HG03575 (cell line): Measurements from ENCODE around the gene MTO1.
"Not testable (repeated sequence)": the region's sequence is repeated elsewhere in the genome, so short reads cannot be mapped to it uniquely, and the experiment has no call there.

ENCODE experiments used
- ATAC-seq: cut with Tn5 transposase; IDR thresholded peaks from one replicate; pipeline ENCODE4 v1.9.1; 2021; ENCODE audit not compliant: unreplicated experiment, insufficient number of reproducible peaks, low FRiP score; ENCODE audit errors: extremely low read depth

The MTO1 gene

DNA sequence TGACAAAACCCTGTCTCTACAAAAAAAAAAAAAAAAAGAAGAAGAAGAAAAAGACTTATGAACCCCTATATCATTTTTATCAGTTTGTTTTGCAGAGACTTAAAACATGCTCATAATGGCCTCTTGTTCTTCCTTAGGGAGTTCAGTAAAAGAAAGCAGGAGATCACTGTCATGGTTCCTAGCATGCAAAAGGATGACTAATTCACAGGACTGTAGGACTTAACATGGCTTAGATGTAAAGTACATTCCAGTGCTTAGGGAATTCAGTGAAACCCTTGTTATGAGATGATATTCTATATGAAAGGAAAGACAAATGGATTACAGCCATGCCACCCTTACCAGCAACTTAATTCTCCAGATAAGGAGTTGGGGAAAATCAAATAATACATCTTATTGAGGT is 29.8 kb downstream of the MTO1 start:
- no peak for ATAC-seq

DNA sequence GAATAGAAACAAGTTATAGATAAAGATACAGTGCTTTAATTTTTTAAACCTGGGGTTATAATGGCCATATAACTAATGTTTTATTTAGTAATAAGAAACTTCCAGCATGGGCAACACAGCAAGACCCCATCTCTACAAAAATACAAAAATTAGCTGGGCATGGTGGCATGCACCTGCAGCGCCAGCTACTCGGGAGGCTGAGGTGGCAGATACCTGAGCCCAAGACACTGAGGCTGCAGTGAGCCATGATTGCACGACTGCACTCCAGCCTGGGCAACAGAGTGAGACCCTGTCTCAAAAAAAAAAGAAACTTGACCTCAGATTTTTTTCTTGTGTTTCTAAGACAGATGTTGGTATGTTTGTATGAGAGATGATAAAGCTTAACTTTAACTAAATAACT is 36.4 kb downstream of the MTO1 start:
- no peak for ATAC-seq

DNA sequence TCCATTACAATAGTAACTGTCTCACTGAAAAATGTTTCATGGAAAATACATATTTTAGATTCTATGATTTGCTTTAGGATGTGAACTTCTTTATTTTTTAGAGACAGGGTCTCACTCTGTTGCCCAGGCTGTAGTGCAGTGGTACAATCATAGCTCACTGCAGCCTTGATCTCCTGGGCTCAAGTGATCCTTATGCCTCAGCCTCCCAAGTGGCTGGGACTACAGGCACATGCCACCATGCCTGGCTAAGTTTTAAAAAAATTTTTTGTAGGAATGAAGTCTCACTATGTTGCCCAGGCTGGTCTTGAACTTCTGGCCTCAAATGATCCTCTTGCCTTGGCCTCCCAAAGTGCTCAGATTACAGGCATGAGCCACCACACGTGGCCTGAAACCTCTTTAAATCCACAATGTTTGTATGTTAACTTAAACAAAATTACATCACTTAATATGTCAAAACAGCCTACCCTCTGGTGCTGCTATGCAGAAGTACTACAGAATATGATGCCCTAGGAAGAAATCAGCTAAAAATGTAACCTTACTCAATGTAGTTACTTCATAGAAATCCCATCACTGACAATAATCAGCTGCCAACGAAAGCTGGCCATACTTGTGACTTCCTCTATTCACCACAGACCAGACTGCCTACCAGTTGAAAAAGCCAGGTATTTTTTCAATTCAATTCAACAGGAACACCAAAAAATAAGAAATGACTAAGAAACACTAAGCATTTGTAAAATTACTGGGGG is 41.7 kb downstream of the MTO1 start:
- no peak for ATAC-seq

DNA sequence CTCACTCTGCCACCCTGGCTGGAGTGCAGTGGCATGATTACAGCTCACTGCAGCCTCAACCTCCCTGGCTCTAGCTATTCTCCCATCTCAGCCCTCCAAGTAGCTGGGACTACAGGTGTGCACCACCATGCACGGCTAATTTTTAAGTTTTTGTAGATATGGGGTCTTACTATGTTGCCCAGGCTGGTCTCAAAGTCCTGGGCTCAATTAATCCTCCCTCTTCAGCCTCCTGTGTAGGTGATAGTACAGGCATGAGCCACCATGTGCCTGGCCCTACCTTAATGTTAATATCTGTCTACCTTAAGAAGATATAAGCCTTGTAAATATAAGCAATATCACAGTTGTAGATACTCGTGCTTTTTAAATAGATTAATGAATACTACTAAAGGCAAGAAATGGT is 42.6 kb downstream of the MTO1 start:
- no peak for ATAC-seq

DNA sequence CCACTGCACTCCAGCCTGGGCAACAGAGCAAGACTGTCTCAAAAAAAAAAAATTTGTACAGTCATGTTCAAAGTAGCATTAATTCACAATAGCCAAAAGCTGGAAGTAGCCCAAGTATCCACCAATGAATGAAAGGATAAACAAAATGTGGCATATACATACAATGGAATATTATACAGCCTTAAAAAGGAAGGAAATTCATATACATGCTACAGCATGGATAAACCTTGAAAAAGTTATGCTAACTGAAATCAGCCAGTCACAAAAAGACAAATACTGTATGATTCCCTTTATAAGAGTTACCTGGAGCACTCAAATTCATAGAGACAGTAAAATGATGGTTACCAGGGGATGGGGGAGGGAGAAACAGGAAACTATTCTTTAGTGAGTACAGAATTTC is 43.6 kb downstream of the MTO1 start:
- ATAC-seq: no peak

DNA sequence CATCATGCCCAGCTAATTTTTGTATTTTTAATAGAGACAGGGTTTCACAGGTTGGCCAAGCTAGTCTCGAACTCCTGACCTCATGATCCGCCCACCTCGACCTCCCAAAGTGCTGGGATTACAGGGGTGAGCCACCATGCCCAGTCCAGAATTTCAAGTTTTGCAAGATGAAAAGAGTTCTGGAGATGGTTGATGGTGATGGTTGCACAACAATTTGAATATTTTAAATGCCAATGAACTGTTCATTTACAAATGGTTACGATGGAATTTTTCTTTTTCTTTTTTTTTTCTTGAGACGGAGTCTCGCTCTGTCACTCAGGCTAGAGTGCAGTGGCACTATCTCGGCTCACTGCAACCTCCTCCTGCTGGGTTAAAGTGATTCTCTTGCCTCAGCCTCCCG is 44.2 kb downstream of the MTO1 start:
- ATAC-seq: not testable (repeated sequence)

DNA sequence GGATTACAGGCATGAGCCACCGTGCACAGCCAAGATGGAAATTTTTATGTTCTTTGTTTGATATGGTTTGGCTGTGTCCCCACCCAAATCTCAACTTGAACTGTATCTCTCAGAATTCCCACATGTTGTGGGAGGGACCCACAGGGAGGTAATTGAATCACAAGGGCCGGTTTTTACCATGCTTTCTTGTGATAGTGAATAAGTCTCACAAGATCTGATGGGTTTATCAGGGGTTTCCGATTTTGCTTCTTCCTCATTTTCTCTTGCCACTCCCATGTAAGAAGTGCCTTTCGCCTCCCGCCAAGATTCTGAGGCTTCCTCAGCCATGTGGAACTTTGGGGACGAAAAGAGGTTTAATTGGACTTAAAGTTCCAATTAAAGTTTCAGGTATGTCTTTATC is 44.7 kb downstream of the MTO1 start:
- no peak for ATAC-seq

DNA sequence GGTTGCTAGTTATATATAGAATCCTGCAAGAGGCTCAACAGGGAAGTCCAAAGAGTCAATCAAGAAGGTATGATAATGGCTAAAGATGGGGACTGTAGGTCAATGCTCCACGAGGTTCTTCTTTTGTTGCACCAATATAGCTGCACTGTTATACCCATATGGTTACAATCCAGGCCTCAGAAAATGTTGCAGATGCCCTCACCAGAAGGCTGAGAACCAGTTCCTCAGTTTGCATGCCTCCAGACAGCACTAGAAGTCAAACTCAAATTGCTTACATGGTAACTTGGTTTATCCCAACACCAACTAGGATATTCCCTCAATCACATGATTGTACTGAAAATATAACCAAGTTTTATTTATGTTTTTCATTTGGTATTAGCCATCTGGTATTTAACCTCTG is 47.2 kb downstream of the MTO1 start:
- ATAC-seq: no peak

DNA sequence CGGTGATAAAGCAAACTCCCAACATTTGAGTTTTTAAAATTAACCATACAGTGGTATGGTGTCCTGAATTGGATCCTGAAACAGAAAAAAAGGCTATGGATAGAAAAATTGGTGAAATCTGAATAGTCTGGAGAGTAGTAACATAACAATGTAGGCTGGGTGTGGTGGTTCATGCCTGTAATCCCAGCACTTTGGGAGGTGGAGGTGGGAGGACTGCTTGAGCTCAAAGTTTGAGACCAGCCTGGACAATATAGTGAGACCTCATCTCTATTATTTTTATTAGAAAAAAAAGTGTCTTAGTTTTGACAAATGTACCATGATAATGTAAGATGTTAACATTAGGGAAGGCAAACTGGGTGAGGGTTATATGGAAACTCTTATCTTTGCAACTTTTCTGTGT is 48.3 kb downstream of the MTO1 start:
- no peak for ATAC-seq

DNA sequence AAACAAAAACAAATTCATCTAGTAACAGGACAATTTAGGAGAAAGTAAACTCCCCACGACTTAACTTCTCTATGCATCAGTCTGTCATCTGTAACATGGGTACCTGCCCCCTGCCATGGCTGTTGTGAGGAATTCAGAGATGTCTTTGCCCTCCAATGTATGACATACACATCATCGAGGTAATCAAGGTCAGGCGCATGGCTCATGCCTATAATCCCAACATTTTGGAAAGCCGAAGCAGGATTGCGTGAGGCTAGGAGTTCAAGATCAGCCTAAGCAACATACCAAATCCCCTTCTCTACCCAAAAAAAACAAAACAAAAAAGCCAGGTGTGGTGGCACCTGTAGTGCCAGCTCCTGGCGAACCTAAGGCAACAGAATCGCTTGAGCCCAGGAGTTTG is 50.3 kb downstream of the MTO1 start:
- ATAC-seq: no peak

DNA sequence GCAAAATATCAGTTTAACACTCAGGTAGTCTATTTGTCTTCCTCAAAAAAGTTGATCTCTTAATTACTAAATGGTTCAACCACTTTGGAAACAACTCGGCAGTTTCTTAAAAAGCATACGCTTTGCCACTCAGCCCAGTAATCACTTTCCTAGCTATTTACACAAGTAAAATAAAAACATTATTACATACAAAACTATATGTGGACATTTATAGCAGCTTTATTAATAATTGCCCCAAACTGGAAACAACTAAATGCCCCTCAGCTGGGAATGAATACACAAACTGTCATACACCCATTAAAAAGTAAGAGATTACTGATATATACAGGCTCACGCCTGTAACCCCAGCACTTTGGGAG is 51.9 kb downstream of the MTO1 start:
- ATAC-seq: no peak

DNA sequence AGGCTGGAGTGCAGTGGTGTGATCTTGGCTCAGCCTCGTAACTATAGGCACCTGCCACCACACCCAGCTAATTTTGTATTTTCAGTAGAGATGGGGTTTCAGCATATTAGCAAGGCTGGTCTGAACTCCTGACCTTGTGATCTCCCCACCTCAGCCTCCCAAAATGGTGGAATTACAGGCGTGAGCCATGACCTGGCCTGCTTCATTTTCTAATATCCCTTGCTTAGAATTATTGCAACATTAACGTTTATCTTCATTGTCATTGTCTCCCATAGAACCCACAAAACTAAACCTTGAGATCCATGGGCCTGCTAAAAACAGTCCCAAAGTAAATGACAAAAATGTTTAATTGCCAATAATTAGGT is 53.2 kb downstream of the MTO1 start:
- ATAC-seq: no peak

DNA sequence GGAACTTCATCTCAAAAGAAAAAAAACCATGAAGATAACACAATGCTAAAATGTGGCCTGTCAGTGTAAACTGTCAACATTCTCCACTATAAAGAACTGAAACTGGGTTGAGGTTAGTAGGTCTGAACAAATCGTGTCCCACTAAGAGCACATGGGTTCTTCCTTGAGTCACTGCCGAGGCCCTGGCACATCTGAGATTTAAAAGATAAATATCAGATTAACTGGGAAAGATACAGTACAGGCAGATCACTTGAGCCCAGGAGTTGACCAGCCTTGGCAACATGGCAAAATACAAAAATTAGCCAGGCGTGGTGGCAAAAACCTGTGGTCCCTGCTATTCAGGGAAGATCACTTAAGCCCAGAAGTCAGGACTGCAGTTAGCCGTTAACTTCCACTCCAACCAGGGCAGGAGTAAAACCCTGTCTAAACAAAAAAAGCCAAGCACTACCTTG is 53.7 kb downstream of the MTO1 start:
- no peak for ATAC-seq

DNA sequence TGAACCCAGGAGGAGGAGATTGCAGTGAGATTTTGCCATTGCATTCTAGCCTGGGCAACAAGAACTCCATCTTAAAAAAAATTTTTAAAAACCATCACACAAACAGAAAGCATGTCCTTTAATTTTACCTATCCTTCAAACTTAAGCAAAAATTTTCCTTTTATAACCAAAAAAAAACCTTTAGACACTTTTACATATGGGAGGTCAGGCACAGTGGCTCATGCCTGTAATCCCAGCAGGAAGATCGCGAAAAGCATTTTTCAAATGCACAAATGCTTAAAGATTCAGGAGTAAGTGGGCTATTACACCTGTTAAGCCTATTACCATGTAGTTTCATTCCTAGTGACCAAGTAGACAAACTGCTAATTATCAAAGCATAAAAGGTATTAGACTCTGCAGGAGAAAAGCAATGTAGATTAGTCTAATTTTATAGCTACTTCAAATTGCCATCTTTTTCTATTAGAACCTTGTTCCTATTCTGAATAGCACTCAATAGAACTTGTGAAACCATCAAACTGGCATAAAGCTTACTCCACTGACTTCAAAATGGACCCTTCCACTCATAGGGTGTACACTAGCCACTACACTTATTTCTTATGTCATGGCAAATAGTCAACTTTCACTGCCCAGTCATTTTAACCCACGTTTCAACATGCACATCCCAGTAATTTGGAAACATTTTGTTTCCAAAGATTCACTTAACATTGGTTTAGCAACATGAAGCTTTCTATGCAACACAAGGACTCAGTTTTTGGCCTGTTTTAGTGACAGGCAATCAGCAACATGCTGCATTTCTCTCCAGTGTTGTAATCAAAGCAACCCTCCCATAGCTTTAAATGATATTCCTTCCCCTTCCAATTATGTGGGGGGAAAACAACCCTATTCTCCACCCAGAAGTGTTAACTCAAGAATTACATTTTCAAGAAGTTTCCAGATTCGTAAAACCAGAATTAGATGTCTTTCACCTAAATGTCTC is 55.3 kb downstream of the MTO1 start:
- no peak for ATAC-seq

DNA sequence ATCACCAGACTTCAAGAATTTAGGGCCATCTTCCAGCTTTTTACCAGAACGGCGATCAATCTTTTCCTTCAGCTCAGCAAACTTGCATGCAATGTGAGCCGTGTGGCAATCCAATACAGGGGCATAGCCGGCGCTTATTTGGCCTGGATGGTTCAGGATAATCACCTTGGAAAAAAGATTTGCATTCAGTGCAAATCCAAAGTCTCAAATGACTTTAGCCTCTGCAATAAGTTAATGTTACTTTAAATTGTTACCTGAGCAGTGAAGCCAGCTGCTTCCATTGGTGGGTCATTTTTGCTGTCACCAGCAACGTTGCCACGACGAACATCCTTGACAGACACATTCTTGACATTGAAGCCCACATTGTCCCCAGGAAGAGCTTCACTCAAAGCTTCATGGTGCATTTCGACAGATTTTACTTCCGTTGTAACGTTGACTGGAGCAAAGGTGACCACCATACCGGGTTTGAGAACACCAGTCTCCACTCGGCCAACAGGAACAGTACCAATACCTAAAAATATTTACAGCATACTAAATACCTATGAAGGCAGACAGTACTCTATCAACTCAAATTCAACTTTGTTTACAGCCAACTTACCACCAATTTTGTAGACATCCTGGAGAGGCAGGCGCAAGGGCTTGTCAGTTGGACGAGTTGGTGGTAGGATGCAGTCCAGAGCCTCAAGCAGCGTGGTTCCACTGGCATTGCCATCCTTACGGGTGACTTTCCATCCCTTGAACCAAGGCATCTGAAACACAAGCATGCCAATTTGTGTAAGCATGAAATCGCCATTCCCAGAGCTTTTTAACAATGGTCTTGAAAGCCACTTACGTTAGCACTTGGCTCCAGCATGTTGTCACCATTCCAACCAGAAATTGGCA is 56.8 kb downstream of the MTO1 start:
- not testable (repeated sequence) for ATAC-seq

DNA sequence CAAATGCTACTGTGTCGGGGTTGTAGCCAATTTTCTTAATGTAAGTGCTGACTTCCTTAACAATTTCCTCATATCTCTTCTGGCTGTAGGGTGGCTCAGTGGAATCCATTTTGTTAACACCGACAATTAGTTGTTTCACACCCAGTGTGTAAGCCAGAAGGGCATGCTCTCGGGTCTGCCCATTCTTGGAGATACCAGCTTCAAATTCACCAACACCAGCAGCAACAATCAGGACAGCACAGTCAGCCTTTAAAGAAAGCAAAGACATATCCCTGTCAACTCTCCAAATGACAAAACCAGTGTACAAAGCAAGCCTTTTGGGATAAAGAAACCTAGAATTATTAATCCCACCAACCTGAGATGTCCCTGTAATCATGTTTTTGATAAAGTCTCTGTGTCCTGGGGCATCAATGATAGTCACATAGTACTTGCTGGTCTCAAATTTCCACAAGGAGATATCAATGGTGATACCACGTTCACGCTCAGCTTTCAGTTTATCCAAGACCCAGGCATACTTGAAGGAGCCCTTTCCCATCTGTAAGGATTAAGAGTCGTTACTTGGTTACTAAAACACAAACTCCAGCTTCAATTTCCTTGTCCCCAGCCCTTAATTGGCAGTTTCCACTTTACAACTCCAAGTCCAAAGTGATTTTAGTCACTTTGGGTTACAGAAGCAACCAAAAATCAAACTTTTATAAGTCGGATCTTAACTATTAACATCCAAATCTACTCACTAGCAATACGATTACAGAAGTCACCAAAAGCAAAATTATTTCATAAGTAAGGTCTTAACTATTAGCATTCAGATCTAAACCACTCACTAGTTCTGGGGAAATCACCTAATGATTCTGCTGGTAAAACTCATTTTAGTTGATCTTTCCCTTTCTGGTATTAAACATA is 57.7 kb downstream of the MTO1 start:
- not testable (repeated sequence) for ATAC-seq

DNA sequence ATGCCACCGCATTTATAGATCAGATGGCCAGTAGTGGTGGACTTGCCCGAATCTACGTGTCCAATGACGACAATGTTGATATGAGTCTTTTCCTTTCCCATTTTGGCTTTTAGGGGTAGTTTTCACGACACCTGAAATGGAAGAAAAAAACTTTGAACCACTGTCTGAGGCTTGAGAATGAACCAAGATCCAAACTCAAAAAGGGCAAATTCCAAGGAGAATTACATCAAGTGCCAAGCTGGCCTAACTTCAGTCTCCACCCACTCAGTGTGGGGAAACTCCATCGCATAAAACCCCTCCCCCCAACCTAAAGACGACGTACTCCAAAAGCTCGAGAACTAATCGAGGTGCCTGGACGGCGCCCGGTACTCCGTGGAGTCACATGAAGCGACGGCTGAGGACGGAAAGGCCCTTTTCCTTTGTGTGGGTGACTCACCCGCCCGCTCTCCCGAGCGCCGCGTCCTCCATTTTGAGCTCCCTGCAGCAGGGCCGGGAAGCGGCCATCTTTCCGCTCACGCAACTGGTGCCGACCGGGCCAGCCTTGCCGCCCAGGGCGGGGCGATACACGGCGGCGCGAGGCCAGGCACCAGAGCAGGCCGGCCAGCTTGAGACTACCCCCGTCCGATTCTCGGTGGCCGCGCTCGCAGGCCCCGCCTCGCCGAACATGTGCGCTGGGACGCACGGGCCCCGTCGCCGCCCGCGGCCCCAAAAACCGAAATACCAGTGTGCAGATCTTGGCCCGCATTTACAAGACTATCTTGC is 58.6 kb downstream of the MTO1 start:
- no peak for ATAC-seq
